Osteoblast (primary cell): ENCODE data around the gene METTL24. TPM values are rescaled to one million over a fixed set of nuclear protein-coding genes. Genes with fewer than 3 reads are reported as not detected.

ENCODE experiments used
- DNase-seq: peaks from one replicate; pipeline ENCODE4 v3.0.0; 2011; ENCODE audit warnings: low spot score, mixed read lengths; ENCODE audit not compliant: insufficient read length; ENCODE audit errors: missing footprints
- H2AFZ ChIP-seq: 2 replicates; pipeline ENCODE4 v1.6.0; 2011; ENCODE audit warnings: mild to moderate bottlenecking, low read length
- H3K27ac ChIP-seq: 2 replicates; pipeline ENCODE4 v1.5.1; 2011; ENCODE audit warnings: mild to moderate bottlenecking, low read depth, low read length, moderate library complexity
- H3K27me3 ChIP-seq: 2 replicates; pipeline ENCODE4 v1.6.0; 2012; ENCODE audit warnings: mild to moderate bottlenecking, control low read depth, inconsistent platforms, low read length, moderate library complexity; ENCODE audit not compliant: insufficient read depth
- H3K36me3 ChIP-seq: 2 replicates; pipeline ENCODE4 v1.5.1; 2011; ENCODE audit warnings: mild to moderate bottlenecking, low read length, control low read depth, moderate library complexity; ENCODE audit not compliant: insufficient read depth
- H3K4me1 ChIP-seq: 2 replicates; pipeline ENCODE4 v1.5.1; 2011; ENCODE audit warnings: mild to moderate bottlenecking, low read length, control low read depth, moderate library complexity; ENCODE audit not compliant: insufficient read depth
- H3K4me2 ChIP-seq: 2 replicates; pipeline ENCODE4 v1.6.0; 2011; ENCODE audit warnings: mild to moderate bottlenecking, low read length; ENCODE audit not compliant: insufficient read depth
- H3K4me3 ChIP-seq: fragments of 200-600 bp; sonication (generic); 3 replicates; pipeline ENCODE4 v1.5.1; 2012; ENCODE audit warnings: mild to moderate bottlenecking, low read length, inconsistent platforms; ENCODE audit not compliant: insufficient read depth
- H3K79me2 ChIP-seq: 2 replicates; pipeline ENCODE4 v1.6.0; 2012; ENCODE audit warnings: mild to moderate bottlenecking, low read length, control low read depth, inconsistent platforms; ENCODE audit not compliant: insufficient read depth
- H3K9me3 ChIP-seq: 2 replicates; pipeline ENCODE4 v1.5.1; 2011; ENCODE audit warnings: low read depth, low read length, control low read depth
- H4K20me1 ChIP-seq: 2 replicates; pipeline ENCODE4 v1.6.0; 2012; ENCODE audit warnings: mild to moderate bottlenecking, low read length, control low read depth; ENCODE audit not compliant: insufficient read depth
- total RNA-seq: library from RNA; depleted of rRNA; stranded (reverse); fragments of >200 nt; gene quantifications from 2 replicates; pipeline ENCODE4 v1.2.3, GENCODE V29; 2012
- TF ChIP-seq, protein P1 (sequence below): IDR thresholded peaks from 2 replicates; pipeline ENCODE4 v1.5.1; 2011; ENCODE audit warnings: mild to moderate bottlenecking, low read depth, low read length, moderate library complexity; ENCODE audit errors: extremely low read depth

Gene METTL24
- total RNA-seq, 1 donor: 0.36 TPM

DNA sequence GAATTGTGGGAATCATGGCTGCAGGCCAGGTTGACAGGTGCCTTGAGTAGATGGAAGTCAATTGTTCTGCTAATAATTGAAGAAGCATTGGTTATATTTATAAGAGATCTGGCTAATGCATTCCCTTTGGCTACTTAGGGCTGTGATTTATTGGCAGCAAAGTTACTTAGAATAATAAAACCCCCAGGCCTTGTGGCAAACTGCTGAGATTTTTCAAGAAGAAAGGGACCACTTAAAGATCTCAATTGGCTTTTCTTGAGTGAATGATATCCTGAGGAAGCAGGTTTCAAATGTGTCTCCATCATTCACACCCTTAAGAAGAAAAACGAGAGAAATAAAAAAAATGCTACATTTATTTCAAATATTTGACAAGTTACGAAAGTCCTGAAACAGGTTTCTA, 29.8 kb upstream of the METTL24 start:
- Histone ChIP-seq H3K36me3 (no peaks in the 10 kb centered on the region), H3K9me3 (no peaks in the 10 kb centered on the region), H3K27ac (no peak overlapping the region), H3K4me2 (no peak overlapping the region), H4K20me1 (no peaks in the 10 kb centered on the region), H3K4me3 (no peak overlapping the region), H3K4me1 (no peaks in the 10 kb centered on the region), H3K27me3 (peaks cover 5% of the 10 kb centered on the region), H3K79me2 (no peaks in the 10 kb centered on the region), H2AFZ (no peak overlapping the region)
- TF ChIP-seq, protein P1, sequence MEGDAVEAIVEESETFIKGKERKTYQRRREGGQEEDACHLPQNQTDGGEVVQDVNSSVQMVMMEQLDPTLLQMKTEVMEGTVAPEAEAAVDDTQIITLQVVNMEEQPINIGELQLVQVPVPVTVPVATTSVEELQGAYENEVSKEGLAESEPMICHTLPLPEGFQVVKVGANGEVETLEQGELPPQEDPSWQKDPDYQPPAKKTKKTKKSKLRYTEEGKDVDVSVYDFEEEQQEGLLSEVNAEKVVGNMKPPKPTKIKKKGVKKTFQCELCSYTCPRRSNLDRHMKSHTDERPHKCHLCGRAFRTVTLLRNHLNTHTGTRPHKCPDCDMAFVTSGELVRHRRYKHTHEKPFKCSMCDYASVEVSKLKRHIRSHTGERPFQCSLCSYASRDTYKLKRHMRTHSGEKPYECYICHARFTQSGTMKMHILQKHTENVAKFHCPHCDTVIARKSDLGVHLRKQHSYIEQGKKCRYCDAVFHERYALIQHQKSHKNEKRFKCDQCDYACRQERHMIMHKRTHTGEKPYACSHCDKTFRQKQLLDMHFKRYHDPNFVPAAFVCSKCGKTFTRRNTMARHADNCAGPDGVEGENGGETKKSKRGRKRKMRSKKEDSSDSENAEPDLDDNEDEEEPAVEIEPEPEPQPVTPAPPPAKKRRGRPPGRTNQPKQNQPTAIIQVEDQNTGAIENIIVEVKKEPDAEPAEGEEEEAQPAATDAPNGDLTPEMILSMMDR: no peak
- no peak for DNase-seq

DNA sequence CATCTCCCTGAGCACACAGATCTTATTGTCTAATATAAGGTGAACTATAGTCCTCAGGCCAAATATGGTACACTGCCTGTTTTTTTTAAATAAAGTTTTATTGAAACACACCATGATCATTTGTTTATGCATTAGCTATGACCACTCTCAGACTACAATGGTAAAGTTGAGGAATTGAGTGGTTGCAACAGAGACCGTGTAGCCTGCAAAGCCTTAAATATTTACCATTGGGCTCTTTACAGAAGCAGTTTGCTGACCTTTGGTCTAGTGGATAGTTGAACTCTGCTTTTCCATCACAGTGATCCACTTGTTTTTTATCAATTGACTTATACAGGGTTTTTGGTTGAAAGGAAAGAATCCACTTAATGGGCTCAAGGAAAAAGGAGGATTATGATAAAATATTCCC, 27.3 kb upstream of the METTL24 start:
- Histone ChIP-seq H3K36me3 (no peaks in the 10 kb centered on the region), H3K4me2 (no peak overlapping the region), H3K9me3 (no peaks in the 10 kb centered on the region), H3K4me1 (no peaks in the 10 kb centered on the region), H3K27ac (no peak overlapping the region), H3K4me3 (no peak overlapping the region), H3K79me2 (no peaks in the 10 kb centered on the region), H2AFZ (no peak overlapping the region), H3K27me3 (peaks cover 3% of the 10 kb centered on the region), H4K20me1 (no peaks in the 10 kb centered on the region)
- TF ChIP-seq, protein P1: no peak
- no peak for DNase-seq

DNA sequence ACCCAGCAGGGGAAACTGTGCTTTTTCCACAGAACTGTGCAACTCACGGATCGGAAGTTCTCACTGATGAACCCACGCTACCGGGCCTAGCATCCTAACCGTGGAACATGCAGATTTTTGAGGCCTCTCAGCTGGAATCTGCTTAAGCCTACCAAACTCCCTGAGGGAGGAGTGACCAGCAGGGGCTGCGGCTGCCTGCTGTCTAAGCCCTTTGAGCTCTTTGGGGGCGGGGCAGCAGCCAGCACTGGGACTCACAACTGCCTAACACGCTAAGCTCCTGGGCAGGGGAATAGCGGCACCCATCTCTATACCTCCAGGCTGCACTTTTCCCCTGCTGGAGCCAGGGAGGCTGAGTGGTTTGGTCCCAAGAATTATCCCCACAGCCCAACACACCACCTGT, 20.4 kb upstream of the METTL24 start:
- DNase-seq: no peak
- no peaks in the 10 kb centered on the region for H3K79me2 ChIP-seq

DNA sequence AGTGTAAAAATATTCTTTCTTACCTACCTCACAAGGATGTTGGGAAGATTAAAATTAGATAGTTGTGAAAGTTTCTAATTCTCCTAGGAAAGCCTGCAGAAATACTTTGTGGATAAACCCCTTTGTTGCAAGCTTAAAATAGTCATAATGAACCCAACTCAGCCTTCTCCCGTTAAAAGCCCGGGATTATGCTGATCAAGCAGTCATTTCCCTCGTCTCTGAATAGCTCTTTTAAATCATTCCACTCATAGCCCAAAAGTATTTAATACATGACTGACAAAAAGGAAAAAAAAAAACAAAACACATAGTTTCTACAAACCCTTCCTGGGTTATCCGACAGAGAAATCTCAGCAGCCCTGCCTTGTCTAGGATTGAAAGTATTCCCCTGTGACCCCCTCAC, 10.9 kb upstream of the METTL24 start:
- H3K4me2 ChIP-seq: no peak overlapping the region
- H2AFZ ChIP-seq: no peak overlapping the region
- TF ChIP-seq, protein P1: no peak
- no peaks in the 10 kb centered on the region for H4K20me1 ChIP-seq
- H3K27ac ChIP-seq: no peak overlapping the region
- no peaks in the 10 kb centered on the region for H3K79me2 ChIP-seq
- no peaks in the 10 kb centered on the region for H3K36me3 ChIP-seq
- DNase-seq: no peak
- no peaks in the 10 kb centered on the region for H3K4me1 ChIP-seq
- peaks cover 33% of the 10 kb centered on the region for H3K27me3 ChIP-seq
- H3K4me3 ChIP-seq: no peak overlapping the region
- no peaks in the 10 kb centered on the region for H3K9me3 ChIP-seq

More for the DNA sequence above, 20.4 kb upstream of the METTL24 start:
- Histone ChIP-seq H3K9me3 (no peaks in the 10 kb centered on the region), H3K4me1 (no peaks in the 10 kb centered on the region), H2AFZ (no peak overlapping the region), H3K36me3 (no peaks in the 10 kb centered on the region), H3K27ac (no peak overlapping the region), H4K20me1 (no peaks in the 10 kb centered on the region), H3K27me3 (peaks cover 3% of the 10 kb centered on the region), H3K4me3 (no peak overlapping the region), H3K4me2 (no peak overlapping the region)
- TF ChIP-seq, protein P1: no peak
